HCT116 (cell line): ENCODE measurements around the gene GOLGA6L7.
"Not testable (repeated sequence)": the region's sequence is repeated elsewhere in the genome, so short reads cannot be mapped to it uniquely, and the experiment has no call there.

Experiments
- CBX3 ChIP-seq: IDR thresholded peaks from 2 replicates; pipeline ENCODE4 v1.6.1; 2012; ENCODE audit warnings: low read depth
- CEBPB ChIP-seq: IDR thresholded peaks from 2 replicates; pipeline ENCODE4 v1.6.1; 2012; ENCODE audit warnings: low read depth
- EGR1 ChIP-seq: IDR thresholded peaks from 2 replicates; pipeline ENCODE4 v1.6.1; 2012; ENCODE audit warnings: low read depth
- EZH2 ChIP-seq: fragments of 200-600 bp; sonication (generic); IDR thresholded peaks from 2 replicates; pipeline ENCODE4 v1.6.1; 2017; ENCODE audit warnings: antibody characterized with exemption, mixed run types
- EZH2phosphoT487 ChIP-seq: fragments of 200-600 bp; IDR thresholded peaks from 2 replicates; pipeline ENCODE4 v1.6.1; 2018; ENCODE audit warnings: antibody characterized with exemption, borderline replicate concordance
- JUND ChIP-seq: IDR thresholded peaks from 2 replicates; pipeline ENCODE4 v1.6.1; 2012
- POLR2A ChIP-seq: IDR thresholded peaks from 2 replicates; pipeline ENCODE4 v1.7.0; 2011; ENCODE audit warnings: borderline replicate concordance; ENCODE audit not compliant: insufficient read depth, insufficient read length; ENCODE audit errors: extremely low read depth
- POLR2AphosphoS5 ChIP-seq: IDR thresholded peaks from 2 replicates; pipeline ENCODE4 v1.6.1; 2011; ENCODE audit warnings: mild to moderate bottlenecking, low read depth, low read length, moderate library complexity
- RAD21 ChIP-seq: IDR thresholded peaks from 2 replicates; pipeline ENCODE4 v1.6.1; 2012; ENCODE audit warnings: low read depth, mild to moderate bottlenecking
- SIN3A ChIP-seq: IDR thresholded peaks from 2 replicates; pipeline ENCODE4 v1.6.1; 2012; ENCODE audit warnings: low read depth
- SP1 ChIP-seq: IDR thresholded peaks from 2 replicates; pipeline ENCODE4 v1.6.1; 2012; ENCODE audit warnings: low read depth
- TF ChIP-seq, protein P1 (sequence below): IDR thresholded peaks from 2 replicates; pipeline ENCODE4 v1.6.1; 2011; ENCODE audit warnings: mild to moderate bottlenecking, low read length, moderate library complexity; ENCODE audit not compliant: insufficient replicate concordance; ENCODE audit errors: extremely low read depth
- TF ChIP-seq, protein P2 (sequence below), 3 experiments: fragments of 200-600 bp in 1 of 3; sonication (generic) in 1 of 3; IDR thresholded peaks in 2 of 3; conservative IDR thresholded peaks in 1 of 3; 2 replicates each; pipeline ENCODE4 v1.5.1; 2012 to 2017; ENCODE audit warnings: low read depth in 2 of 3, low read length in 2 of 3, antibody characterized with exemption in 1 of 3, borderline replicate concordance in 1 of 3, control low read depth in 1 of 3, mild to moderate bottlenecking in 1 of 3, mixed read lengths in 1 of 3, mixed run types in 1 of 3, moderate library complexity in 1 of 3; ENCODE audit not compliant: insufficient read depth in 1 of 3
- TF ChIP-seq, protein P3 (sequence below): IDR thresholded peaks from 2 replicates; pipeline ENCODE4 v1.6.1; 2012

DNA sequence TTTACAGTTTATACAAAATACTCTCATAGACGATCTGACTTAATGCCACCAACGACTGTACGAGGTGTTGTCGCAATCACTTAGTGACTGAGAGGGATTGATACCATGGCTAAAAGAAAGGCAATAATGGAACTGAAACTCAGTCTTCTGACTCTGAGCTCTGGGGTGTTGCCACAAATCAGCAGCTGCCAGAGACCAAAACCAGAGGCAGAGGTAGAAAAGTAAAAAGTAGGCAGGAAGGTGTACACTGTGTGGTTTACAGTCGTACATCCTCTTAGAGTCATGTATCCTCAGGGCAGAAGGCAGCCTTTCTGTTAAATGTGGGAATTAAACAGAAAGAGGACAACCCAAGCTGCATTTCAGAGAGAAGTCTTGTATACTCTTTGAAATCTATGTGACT is 1.2 kb downstream of the GOLGA6L7 start:
- not testable (repeated sequence) for TF ChIP-seq CBX3, EZH2, CEBPB, SIN3A, EZH2phosphoT487, POLR2AphosphoS5, SP1, EGR1, POLR2A, JUND, RAD21
- TF ChIP-seq, protein P1, sequence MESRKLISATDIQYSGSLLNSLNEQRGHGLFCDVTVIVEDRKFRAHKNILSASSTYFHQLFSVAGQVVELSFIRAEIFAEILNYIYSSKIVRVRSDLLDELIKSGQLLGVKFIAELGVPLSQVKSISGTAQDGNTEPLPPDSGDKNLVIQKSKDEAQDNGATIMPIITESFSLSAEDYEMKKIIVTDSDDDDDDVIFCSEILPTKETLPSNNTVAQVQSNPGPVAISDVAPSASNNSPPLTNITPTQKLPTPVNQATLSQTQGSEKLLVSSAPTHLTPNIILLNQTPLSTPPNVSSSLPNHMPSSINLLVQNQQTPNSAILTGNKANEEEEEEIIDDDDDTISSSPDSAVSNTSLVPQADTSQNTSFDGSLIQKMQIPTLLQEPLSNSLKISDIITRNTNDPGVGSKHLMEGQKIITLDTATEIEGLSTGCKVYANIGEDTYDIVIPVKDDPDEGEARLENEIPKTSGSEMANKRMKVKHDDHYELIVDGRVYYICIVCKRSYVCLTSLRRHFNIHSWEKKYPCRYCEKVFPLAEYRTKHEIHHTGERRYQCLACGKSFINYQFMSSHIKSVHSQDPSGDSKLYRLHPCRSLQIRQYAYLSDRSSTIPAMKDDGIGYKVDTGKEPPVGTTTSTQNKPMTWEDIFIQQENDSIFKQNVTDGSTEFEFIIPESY = not testable (repeated sequence)
- TF ChIP-seq, protein P2, sequence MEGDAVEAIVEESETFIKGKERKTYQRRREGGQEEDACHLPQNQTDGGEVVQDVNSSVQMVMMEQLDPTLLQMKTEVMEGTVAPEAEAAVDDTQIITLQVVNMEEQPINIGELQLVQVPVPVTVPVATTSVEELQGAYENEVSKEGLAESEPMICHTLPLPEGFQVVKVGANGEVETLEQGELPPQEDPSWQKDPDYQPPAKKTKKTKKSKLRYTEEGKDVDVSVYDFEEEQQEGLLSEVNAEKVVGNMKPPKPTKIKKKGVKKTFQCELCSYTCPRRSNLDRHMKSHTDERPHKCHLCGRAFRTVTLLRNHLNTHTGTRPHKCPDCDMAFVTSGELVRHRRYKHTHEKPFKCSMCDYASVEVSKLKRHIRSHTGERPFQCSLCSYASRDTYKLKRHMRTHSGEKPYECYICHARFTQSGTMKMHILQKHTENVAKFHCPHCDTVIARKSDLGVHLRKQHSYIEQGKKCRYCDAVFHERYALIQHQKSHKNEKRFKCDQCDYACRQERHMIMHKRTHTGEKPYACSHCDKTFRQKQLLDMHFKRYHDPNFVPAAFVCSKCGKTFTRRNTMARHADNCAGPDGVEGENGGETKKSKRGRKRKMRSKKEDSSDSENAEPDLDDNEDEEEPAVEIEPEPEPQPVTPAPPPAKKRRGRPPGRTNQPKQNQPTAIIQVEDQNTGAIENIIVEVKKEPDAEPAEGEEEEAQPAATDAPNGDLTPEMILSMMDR (IDR thresholded peaks at IDR 0.05 in 2 of 3, conservative IDR thresholded peaks at IDR 0.05 in 1 of 3; ENCODE audit: borderline replicate concordance in 1 of 3, insufficient read depth in 1 of 3, low read depth in 2 of 3, low read length in 2 of 3) = not testable (repeated sequence)
- TF ChIP-seq, protein P3, sequence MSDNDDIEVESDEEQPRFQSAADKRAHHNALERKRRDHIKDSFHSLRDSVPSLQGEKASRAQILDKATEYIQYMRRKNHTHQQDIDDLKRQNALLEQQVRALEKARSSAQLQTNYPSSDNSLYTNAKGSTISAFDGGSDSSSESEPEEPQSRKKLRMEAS = not testable (repeated sequence)
